Measurements from ENCODE around the gene ZNF284. TPM values are rescaled to one million over a fixed set of nuclear protein-coding genes. Genes with fewer than 3 reads are reported as not detected.

The ZNF284 gene
- polyA plus RNA-seq (2011; rRNA removed): 1.0 and 1.2 TPM in 2 replicates
- polyA plus RNA-seq (2012; cell fraction: cytosol; rRNA removed): 0.21 and 0.23 TPM in 2 replicates
- 0.19 and 0.37 TPM in 2 replicates for polyA plus RNA-seq (2012; cell fraction: nucleus; rRNA removed)
- 0.81 to 1.1 TPM (median 1.0 TPM) in 3 replicates for polyA plus RNA-seq (2017; fragmentation: RNase III; extraction: RNeasy Plus Mini Kit Qiagen cat#74134 plus additional on column Dnase treatment)
- polyA minus RNA-seq (2011; rRNA and poly(A)+ RNA removed): 1.6 and 1.7 TPM in 2 replicates

- ATAC-seq: peak; percentile 98 to 100
- Histone ChIP-seq H3K4me3 (peak within 1 kb of the TSS; percentile 55), H3K27ac (peak within 1 kb of the TSS; percentile 44 to 72), H3K4me2 (peak within 1 kb of the TSS; percentile 67), H3K4me1 (no peaks in the 10 kb centered on the region), H3K9me3 (peaks cover 76% of the 10 kb centered on the region)
- FAIRE-seq: peak; percentile 97
- WGBS (ENCODE audit: missing lambda C conversion rate): 4% methylated on average over 40 of the region's 40 CpGs
- POLR2A ChIA-PET: no interaction called here
- DNase-seq (ENCODE audit: low read depth in 1 of 2, low spot score in 1 of 2): peak; percentile 95 to 96
- CTCF ChIA-PET: no interaction called here
- TF ChIP-seq EHF (CRISPR knock-in tag; IDR thresholded peaks at IDR 0.05) (no peak), RNF2 (IDR thresholded peaks at IDR 0.05; ENCODE audit: borderline replicate concordance, low read depth) (no peak), RARB (CRISPR knock-in tag; IDR thresholded peaks at IDR 0.05) (no peak), HDAC2 (IDR thresholded peaks at IDR 0.05) (no peak), MYC (IDR thresholded peaks at IDR 0.05; ENCODE audit: borderline replicate concordance, low read length) (no peak), HOXA7 (CRISPR knock-in tag; IDR thresholded peaks at IDR 0.05) (no peak), FOSB (CRISPR knock-in tag; IDR thresholded peaks at IDR 0.05) (no peak), RAD21 (conservative IDR thresholded peaks at IDR 0.05 in 1 of 2, IDR thresholded peaks at IDR 0.05 in 1 of 2) (no peak), ESRRA (IDR thresholded peaks at IDR 0.05; ENCODE audit: borderline replicate concordance, low read length) (no peak), NPAS2 (CRISPR knock-in tag; IDR thresholded peaks at IDR 0.05; ENCODE audit: borderline replicate concordance) (no peak), NR3C1 (IDR thresholded peaks at IDR 0.05) (no peak), PHF8 (IDR thresholded peaks at IDR 0.05; ENCODE audit: borderline replicate concordance, low read depth) (no peak), JUN (IDR thresholded peaks at IDR 0.05) (peak in 1 of 2 experiments; percentile 49; a peak in 1 of 5 replicates), CTCF (IDR thresholded peaks at IDR 0.05) (no peak), HMGXB4 (CRISPR knock-in tag; IDR thresholded peaks at IDR 0.05; ENCODE audit: borderline replicate concordance) (no peak), CBX8 (IDR thresholded peaks at IDR 0.05) (no peak), BCL3 (IDR thresholded peaks at IDR 0.05) (no peak), TP53 (CRISPR knock-in tag; IDR thresholded peaks at IDR 0.05) (no peak), RFX5 (IDR thresholded peaks at IDR 0.05) (no peak), RCOR1 (IDR thresholded peaks at IDR 0.05; ENCODE audit: low read depth, low read length) (no peak), MAZ (IDR thresholded peaks at IDR 0.05; ENCODE audit: borderline replicate concordance, low read depth, low read length) (no peak), CHD4 (IDR thresholded peaks at IDR 0.05; ENCODE audit: borderline replicate concordance) (no peak), JUNB (IDR thresholded peaks at IDR 0.05) (no peak), ZC3H11A (IDR thresholded peaks at IDR 0.05) (no peak), KDM5A (IDR thresholded peaks at IDR 0.05) (no peak), ATOH8 (CRISPR knock-in tag; IDR thresholded peaks at IDR 0.05; ENCODE audit: low read depth) (no peak), USF2 (IDR thresholded peaks at IDR 0.05) (no peak), BHLHE40 (IDR thresholded peaks at IDR 0.05; ENCODE audit: low read depth, low read length) (no peak), CBX2 (IDR thresholded peaks at IDR 0.05; ENCODE audit: borderline replicate concordance, low read depth) (no peak), HEYL (CRISPR knock-in tag; IDR thresholded peaks at IDR 0.05) (no peak)
Observed at GRCh38 chr19:44071824-44072542, at the start of gene ZNF284. Gene ZNF284 (plus strand): TSS chr19:44072159. CDS start chr19:44076390, 4,231 bp downstream.

Measured in A549 (cell line).